H7 (cell line): ENCODE measurements around the gene EME2. TPM values are rescaled to one million over a fixed set of nuclear protein-coding genes. Genes with fewer than 3 reads are reported as not detected.

ENCODE experiments used
- DNase-seq: peaks from one replicate; pipeline ENCODE4 v3.0.0; 2012
- H3K27me3 ChIP-seq: 2 replicates; pipeline ENCODE4 v1.6.0; 2011; ENCODE audit warnings: mild to moderate bottlenecking, low read length; ENCODE audit not compliant: control insufficient read depth, insufficient read depth
- H3K36me3 ChIP-seq: replicated peaks from 2 replicates; pipeline ENCODE4 v1.5.1; 2011; ENCODE audit warnings: low read length; ENCODE audit not compliant: control insufficient read depth, insufficient read depth
- H3K4me3 ChIP-seq: 2 replicates; pipeline ENCODE4 v1.5.1; 2011; ENCODE audit warnings: low read depth, mild to moderate bottlenecking, control low read depth, low read length, moderate library complexity; ENCODE audit not compliant: insufficient read depth
- total RNA-seq: library from RNA; depleted of rRNA; stranded (reverse); fragments of >200 nt; shearing (Covaris generic); gene quantifications from 2 replicates; pipeline ENCODE4 v1.2.3, GENCODE V29; 2014

EME2 gene
- total RNA-seq, 1 experiment from 2014 or later = 12.7 TPM

DNA sequence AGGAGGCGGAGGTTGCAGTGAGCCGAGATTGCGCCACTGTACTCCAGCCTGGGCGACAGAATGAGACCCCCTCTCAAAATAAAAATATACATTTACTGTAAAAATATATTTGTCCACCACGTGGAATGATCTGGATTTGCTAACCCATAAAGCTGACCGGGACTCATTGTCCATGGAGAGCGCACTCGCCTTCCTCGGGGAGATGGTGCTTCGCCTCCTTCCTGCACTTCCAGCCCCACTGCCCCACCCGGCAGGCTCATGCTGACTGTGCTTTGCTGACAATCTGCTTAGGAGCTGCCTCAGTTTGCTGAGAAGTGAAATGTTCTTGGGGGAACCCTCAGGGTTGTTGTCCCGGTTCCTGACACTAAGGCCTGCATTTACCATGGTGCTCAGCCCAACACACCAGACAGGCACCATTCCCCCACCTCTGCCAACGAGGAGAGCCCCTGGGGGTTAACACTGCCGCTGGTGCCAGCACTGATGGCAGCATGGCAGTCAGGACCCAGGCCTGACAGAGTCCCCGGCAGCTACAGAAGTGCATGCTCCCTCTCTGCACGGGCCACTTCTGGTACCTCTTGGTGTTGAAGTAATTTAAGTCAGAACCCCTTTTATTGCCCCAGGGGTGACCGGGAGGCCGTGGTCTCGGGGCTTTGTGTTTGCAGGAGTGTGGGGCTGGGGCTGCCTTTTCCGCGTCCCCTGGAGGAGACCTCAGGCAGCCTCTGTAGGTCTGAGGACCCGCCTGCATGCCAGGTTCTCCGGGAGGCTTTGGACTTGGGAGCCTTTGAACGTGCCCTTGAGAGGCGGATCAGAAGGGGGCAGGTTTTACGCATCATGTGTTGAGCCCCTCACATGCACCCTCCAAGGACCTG lies 12.6 kb downstream of the EME2 start:
- peak; percentile 34 for DNase-seq
- H3K36me3 ChIP-seq = peaks cover 2% of the 10 kb centered on the region

DNA sequence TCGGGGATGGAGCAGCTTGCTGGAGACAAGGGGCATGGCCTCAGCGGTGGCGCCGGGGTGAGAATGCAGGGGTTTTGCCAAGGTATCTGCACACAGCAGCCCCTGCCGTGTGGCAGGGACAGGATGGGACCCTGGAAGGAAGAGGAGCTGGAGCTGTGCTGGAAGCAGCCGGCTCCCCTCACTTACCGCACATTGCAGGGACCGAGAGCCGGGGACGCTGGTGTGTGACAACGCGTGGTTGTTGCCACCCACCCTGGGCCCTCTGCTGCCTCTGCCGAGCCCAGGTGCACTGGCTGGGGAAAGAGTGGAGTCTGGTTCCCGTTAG lies 13.2 kb downstream of the EME2 start:
- no peak overlapping the region for H3K4me3 ChIP-seq
- no peaks in the 10 kb centered on the region for H3K27me3 ChIP-seq
- peaks cover 2% of the 10 kb centered on the region for H3K36me3 ChIP-seq
- no peak for DNase-seq

More for the DNA sequence above, 12.6 kb downstream of the EME2 start:
- H3K27me3 ChIP-seq = no peaks in the 10 kb centered on the region
- H3K4me3 ChIP-seq = no peak overlapping the region

DNA sequence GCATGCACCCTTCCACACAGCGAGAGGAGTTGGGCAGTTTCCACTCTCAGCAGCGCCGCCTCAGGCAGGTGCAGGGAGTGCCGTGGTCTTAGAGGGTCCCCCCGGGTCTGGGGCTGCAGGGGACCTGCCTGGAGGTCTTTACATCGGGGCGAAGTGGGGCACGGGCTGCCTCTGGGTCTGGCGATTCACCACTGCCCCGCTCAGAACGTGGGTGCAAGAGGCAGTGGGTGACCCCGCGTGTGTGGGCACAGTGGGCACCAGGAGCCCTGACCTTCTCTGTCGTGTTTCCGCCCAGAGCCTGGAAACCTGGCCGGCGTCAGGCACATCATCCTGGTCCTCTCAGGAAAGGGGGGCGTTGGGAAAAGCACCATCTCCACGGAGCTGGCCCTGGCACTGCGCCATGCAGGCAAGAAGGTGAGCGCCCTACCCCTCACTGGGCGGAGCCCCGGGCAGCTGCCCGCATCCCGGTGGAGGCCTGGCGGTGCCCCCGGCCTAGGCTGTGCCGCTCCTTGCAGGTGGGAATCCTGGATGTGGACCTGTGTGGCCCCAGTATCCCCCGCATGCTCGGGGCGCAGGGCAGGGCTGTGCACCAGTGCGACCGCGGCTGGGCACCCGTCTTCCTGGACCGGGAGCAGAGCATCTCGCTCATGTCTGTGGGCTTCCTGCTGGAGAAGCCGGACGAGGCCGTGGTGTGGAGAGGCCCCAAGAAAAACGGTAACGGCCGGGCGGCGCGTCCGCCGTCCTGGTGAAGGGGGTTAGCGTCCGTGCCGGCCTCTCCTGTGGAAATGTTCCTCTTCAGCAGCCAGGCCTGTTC lies 13.8 kb downstream of the EME2 start:
- Histone ChIP-seq H3K36me3 (no peaks in the 10 kb centered on the region; the same call in none of the 2 replicates), H3K27me3 (no peaks in the 10 kb centered on the region), H3K4me3 (no peak overlapping the region)
- peak; percentile 82 for DNase-seq

DNA sequence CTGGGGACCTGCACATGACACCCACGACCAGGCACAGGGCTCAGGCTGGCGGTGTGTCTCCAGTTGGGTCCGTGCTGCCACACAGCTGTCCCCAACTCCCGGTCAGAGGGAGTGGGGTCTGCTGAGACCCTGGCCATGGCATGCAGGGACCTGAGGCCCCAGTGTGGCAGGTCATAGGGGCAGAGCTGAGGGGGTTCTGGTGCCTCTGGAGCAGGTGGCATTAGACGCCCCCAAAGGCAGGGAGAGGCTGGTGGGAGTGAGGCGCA lies 14.4 kb downstream of the EME2 start:
- no peaks in the 10 kb centered on the region for H3K27me3 ChIP-seq
- no peak overlapping the region for H3K4me3 ChIP-seq
- no peak for DNase-seq
- H3K36me3 ChIP-seq = no peaks in the 10 kb centered on the region; the same call in none of the 2 replicates

GRCh38 chr16:1787322-1788094 lies 14.9 kb downstream of the EME2 start:
- H3K4me3 ChIP-seq = no peak overlapping the region
- DNase-seq = peak; percentile 41
- no peaks in the 10 kb centered on the region for H3K27me3 ChIP-seq
- no peaks in the 10 kb centered on the region; the same call in none of the 2 replicates for H3K36me3 ChIP-seq

- no peaks in the 10 kb centered on the region for H3K27me3 ChIP-seq
- DNase-seq = peak; percentile 41
- H3K36me3 ChIP-seq = no peaks in the 10 kb centered on the region; the same call in none of the 2 replicates
- H3K4me3 ChIP-seq = no peak overlapping the region
Measured at GRCh38 chr16:1788095-1788707, 15.6 kb downstream of the EME2 start.

- Histone ChIP-seq H3K36me3 (no peaks in the 10 kb centered on the region; the same call in none of the 2 replicates), H3K4me3 (no peak overlapping the region), H3K27me3 (no peaks in the 10 kb centered on the region)
- DNase-seq = peak; percentile 36
Measured at GRCh38 chr16:1788708-1789100, 16.1 kb downstream of the EME2 start.

- peak; percentile 51 for DNase-seq
- Histone ChIP-seq H3K27me3 (no peaks in the 10 kb centered on the region), H3K4me3 (no peak overlapping the region), H3K36me3 (no peaks in the 10 kb centered on the region; the same call in none of the 2 replicates)
Measured at GRCh38 chr16:1789643-1790045, 17.0 kb downstream of the EME2 start.

GRCh38 chr16:1790261-1790610 lies 17.6 kb downstream of the EME2 start:
- DNase-seq = no peak
- Histone ChIP-seq H3K4me3 (no peak overlapping the region), H3K36me3 (no peaks in the 10 kb centered on the region; the same call in none of the 2 replicates), H3K27me3 (no peaks in the 10 kb centered on the region)

- DNase-seq = peak; percentile 43
- Histone ChIP-seq H3K27me3 (no peaks in the 10 kb centered on the region), H3K4me3 (no peak overlapping the region), H3K36me3 (no peaks in the 10 kb centered on the region; the same call in none of the 2 replicates)
Measured at GRCh38 chr16:1790611-1791255, 18.1 kb downstream of the EME2 start.

DNA sequence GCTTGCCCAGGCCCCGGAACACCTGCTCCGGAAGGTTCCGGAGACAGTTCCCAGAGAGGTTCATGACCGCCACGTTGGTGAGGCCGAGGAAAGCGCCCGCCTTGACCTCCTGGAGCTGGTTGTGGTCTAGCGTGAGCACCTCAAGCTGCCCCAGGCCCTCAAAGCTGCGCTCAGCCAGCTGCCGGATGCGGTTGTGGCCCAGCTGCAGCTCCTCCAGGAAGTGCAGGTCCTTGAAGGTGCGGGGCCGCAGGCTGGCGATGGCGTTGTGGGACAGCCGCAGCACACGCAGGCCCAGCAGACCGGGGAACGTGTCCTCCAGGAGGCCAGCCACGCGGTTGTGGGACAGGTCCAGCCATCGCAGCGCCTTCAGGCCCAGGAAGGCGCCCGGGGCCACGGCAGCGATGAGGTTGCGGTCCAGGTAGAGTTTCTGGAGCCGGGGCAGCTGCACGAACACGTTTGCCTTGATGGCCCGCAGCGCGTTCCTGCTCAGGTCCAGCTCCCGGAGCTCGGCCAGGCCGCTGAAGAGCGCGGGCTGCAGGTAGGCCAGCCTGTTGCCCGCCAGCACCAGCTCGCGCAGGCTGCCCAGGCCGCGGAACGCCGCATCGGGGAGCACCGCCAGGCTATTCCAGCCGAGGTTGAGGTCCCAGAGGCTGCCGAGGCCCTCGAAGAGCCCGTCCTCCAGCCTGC lies 18.8 kb downstream of the EME2 start:
- DNase-seq = peak; percentile 59
- H3K36me3 ChIP-seq = no peaks in the 10 kb centered on the region; the same call in none of the 2 replicates
- no peak overlapping the region for H3K4me3 ChIP-seq
- no peaks in the 10 kb centered on the region for H3K27me3 ChIP-seq

- Histone ChIP-seq H3K27me3 (no peaks in the 10 kb centered on the region), H3K4me3 (no peak overlapping the region), H3K36me3 (no peaks in the 10 kb centered on the region; the same call in 1 of the 2 replicates)
- DNase-seq = peak; percentile 63
Measured at GRCh38 chr16:1791943-1792812, 19.6 kb downstream of the EME2 start.
